HepG2 (cell line): ENCODE results near the gene PRR19. TPM values are rescaled to one million over a fixed set of nuclear protein-coding genes. Genes with fewer than 3 reads are reported as not detected.
A peak's percentile ranks its signal among the peaks of the same experiment; 100 is the strongest.

Experiments used
- ARNT ChIP-seq: fragments of 450-650 bp; IDR thresholded peaks from 2 replicates; pipeline ENCODE4 v1.6.1; 2017
- FLYWCH1 ChIP-seq: sonication (generic); formaldehyde crosslinking; IDR thresholded peaks from 2 replicates; pipeline ENCODE4 v1.8.1; 2023; ENCODE audit warnings: mild to moderate bottlenecking, missing genetic modification reagents
- GFI1 ChIP-seq: sonication (generic); formaldehyde crosslinking; IDR thresholded peaks from 2 replicates; pipeline ENCODE4 v1.5.0; 2020; ENCODE audit warnings: missing genetic modification reagents, mild to moderate bottlenecking, borderline replicate concordance
- JUN ChIP-seq: sonication (generic); formaldehyde crosslinking; IDR thresholded peaks from 2 replicates; pipeline ENCODE4 v1.4.0; 2020; ENCODE audit warnings: mild to moderate bottlenecking, missing genetic modification reagents
- LCORL ChIP-seq, 2 experiments: fragments of 450-650 bp in 1 of 2; sonication (generic) in 1 of 2; formaldehyde crosslinking in 1 of 2; IDR thresholded peaks; 2 replicates each; pipeline versions ENCODE4 v1.5.0 to v1.6.1; 2017 to 2020; ENCODE audit warnings: antibody characterized with exemption in 1 of 2, missing genetic modification reagents in 1 of 2
- NCOA5 ChIP-seq: sonication (generic); formaldehyde crosslinking; IDR thresholded peaks from 2 replicates; pipeline ENCODE4 v1.4.0; 2020; ENCODE audit warnings: missing genetic modification reagents
- RBFOX2 ChIP-seq: fragments of 200-400 bp; formaldehyde crosslinking; IDR thresholded peaks from 2 replicates; pipeline ENCODE4 v1.6.1; 2017; ENCODE audit warnings: low read depth, mild to moderate bottlenecking, low read length
- STAG1 ChIP-seq: sonication (generic); formaldehyde crosslinking; IDR thresholded peaks from 2 replicates; pipeline ENCODE4 v1.4.0; 2020; ENCODE audit warnings: missing genetic modification reagents
- U2AF1 ChIP-seq: fragments of 200-400 bp; formaldehyde crosslinking; optimal IDR thresholded peaks from 2 replicates; pipeline ENCODE3; 2017; ENCODE audit warnings: mild to moderate bottlenecking, low read depth, low read length
- ZNF124 ChIP-seq: sonication (generic); formaldehyde crosslinking; IDR thresholded peaks from 2 replicates; pipeline ENCODE4 v1.4.0; 2020; ENCODE audit warnings: missing genetic modification reagents
- ZNF572 ChIP-seq: sonication (generic); formaldehyde crosslinking; IDR thresholded peaks from 2 replicates; pipeline ENCODE4 v1.5.1; 2020; ENCODE audit warnings: mild to moderate bottlenecking, missing genetic modification reagents
- ZSCAN9 ChIP-seq: IDR thresholded peaks from 2 replicates; pipeline ENCODE4 v1.6.1; 2016; ENCODE audit warnings: borderline replicate concordance
- polyA plus RNA-seq, 8 experiments: library from polyadenylated mRNA; depleted of rRNA in 3 of 8; stranded (reverse) in 7 of 8; unstranded in 1 of 8; fragments of >200 nt; fragmentation: Illumina TruSeq in 4 of 8; extraction: Trizol in 4 of 8; gene quantifications; 2 replicates each; pipeline versions ENCODE4 v1.2.1 to v1.2.3, GENCODE V29; 2011 to 2016; ENCODE audit warnings: low read depth in 4 of 8, missing spikeins in 1 of 8, mixed read lengths in 1 of 8; ENCODE audit not compliant: insufficient read depth in 1 of 8
- total RNA-seq, 5 experiments: library from RNA; depleted of rRNA; stranded (reverse); fragments of >200 nt; fragmentation: Illumina TruSeq; extraction: Trizol; gene quantifications; 2 replicates each; pipeline ENCODE4 v1.2.3, GENCODE V29; 2016; ENCODE audit warnings: low read depth in 1 of 5
- TF ChIP-seq, protein P1 (sequence below): sonication (generic); formaldehyde crosslinking; IDR thresholded peaks from 2 replicates; pipeline ENCODE4 v1.5.0; 2020; ENCODE audit warnings: mild to moderate bottlenecking, missing genetic modification reagents, borderline replicate concordance
- TF ChIP-seq, protein P2 (sequence below): sonication (generic); formaldehyde crosslinking; IDR thresholded peaks from 2 replicates; pipeline ENCODE4 v1.9.0; 2021; ENCODE audit warnings: mild to moderate bottlenecking, missing genetic modification reagents
- TF ChIP-seq, protein P3 (sequence below): IDR thresholded peaks from 2 replicates; pipeline ENCODE4 v1.6.1; 2016; ENCODE audit warnings: mild to moderate bottlenecking

Gene PRR19
- total and polyA plus RNA-seq, 2 of the 13 experiments (the other 11 are each of a cell fraction or from before 2014, with no cell fraction given) = 0.21 to 0.33 TPM

DNA sequence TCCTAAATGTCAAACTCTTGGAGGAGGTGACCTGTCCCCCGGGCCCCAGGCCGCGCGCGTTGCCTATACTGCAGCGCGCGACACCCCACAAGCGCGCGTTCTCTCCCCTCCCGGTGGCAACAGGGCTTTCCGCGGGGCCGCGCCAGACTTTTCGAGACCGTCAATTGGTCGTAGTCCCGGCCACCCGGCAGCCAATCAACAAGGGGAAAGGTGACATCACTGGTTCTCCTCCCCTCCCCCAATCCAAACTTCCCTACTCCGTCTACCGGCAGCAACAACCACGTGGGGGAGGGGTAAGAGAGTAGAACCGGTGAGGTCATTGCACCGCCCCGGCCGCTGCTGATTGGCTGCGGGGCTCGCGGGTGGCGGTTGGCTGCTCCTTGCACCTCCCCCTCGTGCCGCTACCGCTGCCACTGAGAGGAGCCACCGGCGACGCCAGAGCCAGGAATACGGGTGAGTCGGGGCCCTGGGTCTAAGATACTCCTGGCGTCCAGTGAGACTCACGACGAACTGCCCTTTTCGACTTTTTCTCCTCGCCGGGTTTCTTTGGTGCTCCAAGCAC, 33.7 kb upstream of the PRR19 start (continued):
- TF ChIP-seq, protein P1, sequence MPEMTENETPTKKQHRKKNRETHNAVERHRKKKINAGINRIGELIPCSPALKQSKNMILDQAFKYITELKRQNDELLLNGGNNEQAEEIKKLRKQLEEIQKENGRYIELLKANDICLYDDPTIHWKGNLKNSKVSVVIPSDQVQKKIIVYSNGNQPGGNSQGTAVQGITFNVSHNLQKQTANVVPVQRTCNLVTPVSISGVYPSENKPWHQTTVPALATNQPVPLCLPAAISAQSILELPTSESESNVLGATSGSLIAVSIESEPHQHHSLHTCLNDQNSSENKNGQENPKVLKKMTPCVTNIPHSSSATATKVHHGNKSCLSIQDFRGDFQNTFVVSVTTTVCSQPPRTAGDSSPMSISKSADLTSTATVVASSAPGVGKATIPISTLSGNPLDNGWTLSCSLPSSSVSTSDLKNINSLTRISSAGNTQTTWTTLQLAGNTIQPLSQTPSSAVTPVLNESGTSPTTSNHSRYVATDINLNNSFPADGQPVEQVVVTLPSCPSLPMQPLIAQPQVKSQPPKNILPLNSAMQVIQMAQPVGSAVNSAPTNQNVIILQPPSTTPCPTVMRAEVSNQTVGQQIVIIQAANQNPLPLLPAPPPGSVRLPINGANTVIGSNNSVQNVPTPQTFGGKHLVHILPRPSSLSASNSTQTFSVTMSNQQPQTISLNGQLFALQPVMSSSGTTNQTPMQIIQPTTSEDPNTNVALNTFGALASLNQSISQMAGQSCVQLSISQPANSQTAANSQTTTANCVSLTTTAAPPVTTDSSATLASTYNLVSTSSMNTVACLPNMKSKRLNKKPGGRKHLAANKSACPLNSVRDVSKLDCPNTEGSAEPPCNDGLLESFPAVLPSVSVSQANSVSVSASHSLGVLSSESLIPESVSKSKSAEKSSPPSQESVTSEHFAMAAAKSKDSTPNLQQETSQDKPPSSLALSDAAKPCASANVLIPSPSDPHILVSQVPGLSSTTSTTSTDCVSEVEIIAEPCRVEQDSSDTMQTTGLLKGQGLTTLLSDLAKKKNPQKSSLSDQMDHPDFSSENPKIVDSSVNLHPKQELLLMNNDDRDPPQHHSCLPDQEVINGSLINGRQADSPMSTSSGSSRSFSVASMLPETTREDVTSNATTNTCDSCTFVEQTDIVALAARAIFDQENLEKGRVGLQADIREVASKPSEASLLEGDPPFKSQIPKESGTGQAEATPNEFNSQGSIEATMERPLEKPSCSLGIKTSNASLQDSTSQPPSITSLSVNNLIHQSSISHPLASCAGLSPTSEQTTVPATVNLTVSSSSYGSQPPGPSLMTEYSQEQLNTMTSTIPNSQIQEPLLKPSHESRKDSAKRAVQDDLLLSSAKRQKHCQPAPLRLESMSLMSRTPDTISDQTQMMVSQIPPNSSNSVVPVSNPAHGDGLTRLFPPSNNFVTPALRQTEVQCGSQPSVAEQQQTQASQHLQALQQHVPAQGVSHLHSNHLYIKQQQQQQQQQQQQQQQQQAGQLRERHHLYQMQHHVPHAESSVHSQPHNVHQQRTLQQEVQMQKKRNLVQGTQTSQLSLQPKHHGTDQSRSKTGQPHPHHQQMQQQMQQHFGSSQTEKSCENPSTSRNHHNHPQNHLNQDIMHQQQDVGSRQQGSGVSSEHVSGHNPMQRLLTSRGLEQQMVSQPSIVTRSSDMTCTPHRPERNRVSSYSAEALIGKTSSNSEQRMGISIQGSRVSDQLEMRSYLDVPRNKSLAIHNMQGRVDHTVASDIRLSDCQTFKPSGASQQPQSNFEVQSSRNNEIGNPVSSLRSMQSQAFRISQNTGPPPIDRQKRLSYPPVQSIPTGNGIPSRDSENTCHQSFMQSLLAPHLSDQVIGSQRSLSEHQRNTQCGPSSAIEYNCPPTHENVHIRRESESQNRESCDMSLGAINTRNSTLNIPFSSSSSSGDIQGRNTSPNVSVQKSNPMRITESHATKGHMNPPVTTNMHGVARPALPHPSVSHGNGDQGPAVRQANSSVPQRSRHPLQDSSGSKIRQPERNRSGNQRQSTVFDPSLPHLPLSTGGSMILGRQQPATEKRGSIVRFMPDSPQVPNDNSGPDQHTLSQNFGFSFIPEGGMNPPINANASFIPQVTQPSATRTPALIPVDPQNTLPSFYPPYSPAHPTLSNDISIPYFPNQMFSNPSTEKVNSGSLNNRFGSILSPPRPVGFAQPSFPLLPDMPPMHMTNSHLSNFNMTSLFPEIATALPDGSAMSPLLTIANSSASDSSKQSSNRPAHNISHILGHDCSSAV (CRISPR knock-in tag) = no peak
- TF ChIP-seq ARNT (no peak), NCOA5 (CRISPR knock-in tag) (no peak), LCORL (IDR thresholded peaks at IDR 0.05) (no peak), LCORL (CRISPR knock-in tag; IDR thresholded peaks at IDR 0.05) (0 out of 2 replicates have a peak, but pooled peaks have one; percentile 43), STAG1 (CRISPR knock-in tag) (no peak), ZSCAN9 (CRISPR knock-in tag) (no peak; the same call in 1 of the 2 replicates), RBFOX2 (peak; percentile 66), JUN (CRISPR knock-in tag) (peak; percentile 98), ZNF124 (no peak), FLYWCH1 (CRISPR knock-in tag) (no peak), GFI1 (CRISPR knock-in tag) (no peak), ZNF572 (CRISPR knock-in tag) (no peak), U2AF1 (no peak)
- TF ChIP-seq, protein P2, sequence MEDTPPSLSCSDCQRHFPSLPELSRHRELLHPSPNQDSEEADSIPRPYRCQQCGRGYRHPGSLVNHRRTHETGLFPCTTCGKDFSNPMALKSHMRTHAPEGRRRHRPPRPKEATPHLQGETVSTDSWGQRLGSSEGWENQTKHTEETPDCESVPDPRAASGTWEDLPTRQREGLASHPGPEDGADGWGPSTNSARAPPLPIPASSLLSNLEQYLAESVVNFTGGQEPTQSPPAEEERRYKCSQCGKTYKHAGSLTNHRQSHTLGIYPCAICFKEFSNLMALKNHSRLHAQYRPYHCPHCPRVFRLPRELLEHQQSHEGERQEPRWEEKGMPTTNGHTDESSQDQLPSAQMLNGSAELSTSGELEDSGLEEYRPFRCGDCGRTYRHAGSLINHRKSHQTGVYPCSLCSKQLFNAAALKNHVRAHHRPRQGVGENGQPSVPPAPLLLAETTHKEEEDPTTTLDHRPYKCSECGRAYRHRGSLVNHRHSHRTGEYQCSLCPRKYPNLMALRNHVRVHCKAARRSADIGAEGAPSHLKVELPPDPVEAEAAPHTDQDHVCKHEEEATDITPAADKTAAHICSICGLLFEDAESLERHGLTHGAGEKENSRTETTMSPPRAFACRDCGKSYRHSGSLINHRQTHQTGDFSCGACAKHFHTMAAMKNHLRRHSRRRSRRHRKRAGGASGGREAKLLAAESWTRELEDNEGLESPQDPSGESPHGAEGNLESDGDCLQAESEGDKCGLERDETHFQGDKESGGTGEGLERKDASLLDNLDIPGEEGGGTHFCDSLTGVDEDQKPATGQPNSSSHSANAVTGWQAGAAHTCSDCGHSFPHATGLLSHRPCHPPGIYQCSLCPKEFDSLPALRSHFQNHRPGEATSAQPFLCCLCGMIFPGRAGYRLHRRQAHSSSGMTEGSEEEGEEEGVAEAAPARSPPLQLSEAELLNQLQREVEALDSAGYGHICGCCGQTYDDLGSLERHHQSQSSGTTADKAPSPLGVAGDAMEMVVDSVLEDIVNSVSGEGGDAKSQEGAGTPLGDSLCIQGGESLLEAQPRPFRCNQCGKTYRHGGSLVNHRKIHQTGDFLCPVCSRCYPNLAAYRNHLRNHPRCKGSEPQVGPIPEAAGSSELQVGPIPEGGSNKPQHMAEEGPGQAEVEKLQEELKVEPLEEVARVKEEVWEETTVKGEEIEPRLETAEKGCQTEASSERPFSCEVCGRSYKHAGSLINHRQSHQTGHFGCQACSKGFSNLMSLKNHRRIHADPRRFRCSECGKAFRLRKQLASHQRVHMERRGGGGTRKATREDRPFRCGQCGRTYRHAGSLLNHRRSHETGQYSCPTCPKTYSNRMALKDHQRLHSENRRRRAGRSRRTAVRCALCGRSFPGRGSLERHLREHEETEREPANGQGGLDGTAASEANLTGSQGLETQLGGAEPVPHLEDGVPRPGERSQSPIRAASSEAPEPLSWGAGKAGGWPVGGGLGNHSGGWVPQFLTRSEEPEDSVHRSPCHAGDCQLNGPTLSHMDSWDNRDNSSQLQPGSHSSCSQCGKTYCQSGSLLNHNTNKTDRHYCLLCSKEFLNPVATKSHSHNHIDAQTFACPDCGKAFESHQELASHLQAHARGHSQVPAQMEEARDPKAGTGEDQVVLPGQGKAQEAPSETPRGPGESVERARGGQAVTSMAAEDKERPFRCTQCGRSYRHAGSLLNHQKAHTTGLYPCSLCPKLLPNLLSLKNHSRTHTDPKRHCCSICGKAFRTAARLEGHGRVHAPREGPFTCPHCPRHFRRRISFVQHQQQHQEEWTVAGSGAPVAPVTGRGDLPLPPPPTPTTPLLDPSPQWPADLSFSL (CRISPR knock-in tag) = no peak
- TF ChIP-seq, protein P3, sequence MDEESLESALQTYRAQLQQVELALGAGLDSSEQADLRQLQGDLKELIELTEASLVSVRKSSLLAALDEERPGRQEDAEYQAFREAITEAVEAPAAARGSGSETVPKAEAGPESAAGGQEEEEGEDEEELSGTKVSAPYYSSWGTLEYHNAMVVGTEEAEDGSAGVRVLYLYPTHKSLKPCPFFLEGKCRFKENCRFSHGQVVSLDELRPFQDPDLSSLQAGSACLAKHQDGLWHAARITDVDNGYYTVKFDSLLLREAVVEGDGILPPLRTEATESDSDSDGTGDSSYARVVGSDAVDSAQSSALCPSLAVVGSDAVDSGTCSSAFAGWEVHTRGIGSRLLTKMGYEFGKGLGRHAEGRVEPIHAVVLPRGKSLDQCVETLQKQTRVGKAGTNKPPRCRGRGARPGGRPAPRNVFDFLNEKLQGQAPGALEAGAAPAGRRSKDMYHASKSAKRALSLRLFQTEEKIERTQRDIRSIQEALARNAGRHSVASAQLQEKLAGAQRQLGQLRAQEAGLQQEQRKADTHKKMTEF = peak; percentile 77
